Endodermal cell (in vitro differentiated cells): ENCODE measurements around the gene ZBTB16. TPM values are rescaled to one million over a fixed set of nuclear protein-coding genes. Genes with fewer than 3 reads are reported as not detected.

Experiments
- DNase-seq: peaks from one replicate; pipeline ENCODE4 v3.0.0-alpha.2; 2017
- H3K27ac ChIP-seq: 2 replicates; pipeline ENCODE4 v1.5.1; 2013; ENCODE audit warnings: mild to moderate bottlenecking, low read depth, low read length, moderate library complexity
- H3K27me3 ChIP-seq: 2 replicates; pipeline ENCODE4 v1.6.1; 2013; ENCODE audit warnings: mild to moderate bottlenecking, low read length, moderate library complexity; ENCODE audit not compliant: insufficient read depth, control insufficient read depth, poor library complexity, severe bottlenecking
- H3K36me3 ChIP-seq: 2 replicates; pipeline ENCODE4 v1.7.0; 2013; ENCODE audit warnings: mild to moderate bottlenecking, low read length, moderate library complexity; ENCODE audit not compliant: control insufficient read depth, insufficient read depth
- H3K4me1 ChIP-seq: one replicate; pipeline ENCODE4 v1.7.0; 2013; ENCODE audit warnings: low read length; ENCODE audit not compliant: control insufficient read depth, insufficient read depth
- H3K4me3 ChIP-seq: 2 replicates; pipeline ENCODE4 v1.5.1; 2013; ENCODE audit warnings: mild to moderate bottlenecking, low read length, moderate library complexity
- H3K9ac ChIP-seq: 2 replicates; pipeline ENCODE4 v1.6.1; 2013; ENCODE audit warnings: mild to moderate bottlenecking, low read length, moderate library complexity; ENCODE audit not compliant: poor library complexity, severe bottlenecking; ENCODE audit errors: extremely low read depth
- H3K9me3 ChIP-seq: 2 replicates; pipeline ENCODE4 v1.6.1; 2013; ENCODE audit warnings: mild to moderate bottlenecking, low read length, moderate library complexity; ENCODE audit not compliant: control insufficient read depth
- H3K27ac Mint-ChIP-seq: 2 replicates; pipeline ENCODE4 v1.8.0; 2020; ENCODE audit warnings: mixed read lengths
- H3K27me3 Mint-ChIP-seq: 2 replicates; pipeline ENCODE4 v1.8.0; 2021; ENCODE audit warnings: mild to moderate bottlenecking, mixed read lengths; ENCODE audit not compliant: insufficient read depth
- H3K36me3 Mint-ChIP-seq: 2 replicates; pipeline ENCODE4 v1.8.0; 2020; ENCODE audit warnings: low read depth, mixed read lengths
- H3K4me1 Mint-ChIP-seq: 2 replicates; pipeline ENCODE4 v1.8.0; 2020; ENCODE audit warnings: mixed read lengths
- H3K4me3 Mint-ChIP-seq: 2 replicates; pipeline ENCODE4 v1.8.0; 2020; ENCODE audit warnings: mild to moderate bottlenecking, moderate library complexity, mixed read lengths
- H3K9me3 Mint-ChIP-seq: 2 replicates; pipeline ENCODE4 v1.8.0; 2020; ENCODE audit warnings: mild to moderate bottlenecking, mixed read lengths
- WGBS, 2 experiments: methylation state at CpG; one replicate each; pipeline versions ENCODE4 v1.1.5 to v1.1.7; 2013; ENCODE audit warnings: missing lambda C conversion rate in 2 of 2, mixed read lengths in 1 of 2; ENCODE audit not compliant: insufficient coverage in 1 of 2, insufficient read length in 1 of 2; 5-methylcytosine and 5-hydroxymethylcytosine counted together
- total RNA-seq, 2 donors: library from RNA; stranded (reverse); fragmentation: NEBNext Ultra II Directional in 1 of 2; extraction: Animal tissue kit (Norgen Biotek cat#: 25700) in 1 of 2; gene quantifications; 2 replicates in 1 of 2; 3 replicates in 1 of 2; pipeline ENCODE4 v1.2.1, GENCODE V29; 2021
- TF ChIP-seq, protein P1 (sequence below): fragments of 200-600 bp; sonication (generic); conservative IDR thresholded peaks from 2 replicates; pipeline ENCODE4 v1.5.0; 2021; ENCODE audit warnings: antibody characterized with exemption, mild to moderate bottlenecking

ZBTB16 gene
- total RNA-seq, 2 donors from 2014 or later = 4.1 to 5.8 TPM

- H3K9ac ChIP-seq = no peak overlapping the region
- H3K27ac Mint-ChIP-seq = no peak overlapping the region
- DNase-seq = no peak
- no peaks in the 10 kb centered on the region for H3K27me3 ChIP-seq
- no peak overlapping the region for H3K27ac ChIP-seq
- H3K4me3 ChIP-seq = no peak overlapping the region
- no peak overlapping the region for H3K4me3 Mint-ChIP-seq
- H3K36me3 ChIP-seq = no peaks in the 10 kb centered on the region
- H3K9me3 Mint-ChIP-seq = no peaks in the 10 kb centered on the region
- peaks cover 2% of the 10 kb centered on the region for H3K27me3 Mint-ChIP-seq
- no peaks in the 10 kb centered on the region for H3K9me3 ChIP-seq
- no peaks in the 10 kb centered on the region for H3K36me3 Mint-ChIP-seq
- H3K4me1 ChIP-seq = no peaks in the 10 kb centered on the region
- H3K4me1 Mint-ChIP-seq = no peaks in the 10 kb centered on the region
- TF ChIP-seq, protein P1, sequence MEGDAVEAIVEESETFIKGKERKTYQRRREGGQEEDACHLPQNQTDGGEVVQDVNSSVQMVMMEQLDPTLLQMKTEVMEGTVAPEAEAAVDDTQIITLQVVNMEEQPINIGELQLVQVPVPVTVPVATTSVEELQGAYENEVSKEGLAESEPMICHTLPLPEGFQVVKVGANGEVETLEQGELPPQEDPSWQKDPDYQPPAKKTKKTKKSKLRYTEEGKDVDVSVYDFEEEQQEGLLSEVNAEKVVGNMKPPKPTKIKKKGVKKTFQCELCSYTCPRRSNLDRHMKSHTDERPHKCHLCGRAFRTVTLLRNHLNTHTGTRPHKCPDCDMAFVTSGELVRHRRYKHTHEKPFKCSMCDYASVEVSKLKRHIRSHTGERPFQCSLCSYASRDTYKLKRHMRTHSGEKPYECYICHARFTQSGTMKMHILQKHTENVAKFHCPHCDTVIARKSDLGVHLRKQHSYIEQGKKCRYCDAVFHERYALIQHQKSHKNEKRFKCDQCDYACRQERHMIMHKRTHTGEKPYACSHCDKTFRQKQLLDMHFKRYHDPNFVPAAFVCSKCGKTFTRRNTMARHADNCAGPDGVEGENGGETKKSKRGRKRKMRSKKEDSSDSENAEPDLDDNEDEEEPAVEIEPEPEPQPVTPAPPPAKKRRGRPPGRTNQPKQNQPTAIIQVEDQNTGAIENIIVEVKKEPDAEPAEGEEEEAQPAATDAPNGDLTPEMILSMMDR = no peak
- 84 to 88% methylated on average over 3 of the region's 3 CpGs for WGBS, 2 experiments
Measured at GRCh38 chr11:114019046-114019445, 40.5 kb upstream of the ZBTB16 start.

DNA sequence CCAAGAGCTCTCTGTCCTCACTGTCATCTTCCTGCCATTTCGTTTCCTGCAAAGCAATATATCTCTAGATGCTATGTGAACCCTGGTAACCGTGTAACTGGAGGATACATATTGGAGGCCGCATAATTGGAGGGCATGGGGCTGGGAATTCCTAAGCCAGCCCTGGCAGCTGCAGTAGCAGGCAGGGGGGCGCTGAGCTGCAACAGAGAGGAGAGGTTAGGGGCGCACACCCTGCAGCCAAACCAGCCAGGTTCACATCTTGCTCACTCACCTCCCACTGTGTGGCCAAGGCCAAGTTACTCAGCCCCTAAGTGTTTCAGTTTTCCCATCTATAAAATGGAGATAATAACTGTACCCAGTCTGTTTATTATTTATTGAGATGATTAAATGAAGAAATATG lies 39.9 kb upstream of the ZBTB16 start:
- no peaks in the 10 kb centered on the region for H3K9me3 ChIP-seq
- TF ChIP-seq, protein P1 = no peak
- H3K4me1 Mint-ChIP-seq = no peaks in the 10 kb centered on the region

DNA sequence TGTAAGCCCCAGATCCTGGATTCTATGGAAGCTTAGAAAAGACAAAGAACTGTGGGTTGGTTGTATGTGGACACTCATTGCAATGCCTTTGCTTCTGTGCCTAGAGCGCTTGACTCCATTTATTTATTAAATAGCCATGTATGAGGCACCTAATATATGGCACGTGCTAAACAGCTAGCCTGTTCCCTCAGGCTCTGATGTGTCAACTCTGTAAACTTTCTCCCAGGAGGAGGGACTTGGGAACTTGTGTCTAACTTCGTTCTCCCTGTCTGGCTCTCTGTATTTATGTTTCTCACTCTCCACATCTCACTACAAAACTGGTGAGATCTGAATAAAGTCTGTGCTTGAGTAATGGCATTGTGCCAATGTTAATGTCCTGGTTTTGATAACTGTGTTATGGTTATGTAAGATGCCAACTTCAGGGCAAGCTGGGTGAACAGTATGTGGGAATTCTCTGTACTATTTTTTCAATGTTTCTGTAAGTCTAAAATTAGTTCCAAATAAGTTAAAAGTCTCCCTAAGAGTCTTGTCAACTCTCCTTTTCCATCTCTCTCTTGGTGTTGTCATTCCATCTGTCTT lies 34.1 kb upstream of the ZBTB16 start:
- 74 to 79% methylated on average over 2 of the region's 3 CpGs for WGBS, 2 experiments
- Mint-ChIP-seq H3K27me3 (peaks cover 13% of the 10 kb centered on the region), H3K4me1 (no peaks in the 10 kb centered on the region), H3K9me3 (no peaks in the 10 kb centered on the region), H3K4me3 (no peak overlapping the region), H3K36me3 (no peaks in the 10 kb centered on the region), H3K27ac (no peak overlapping the region)
- Histone ChIP-seq H3K4me3 (no peak overlapping the region), H3K27me3 (peaks cover 6% of the 10 kb centered on the region), H3K9ac (no peak overlapping the region), H3K4me1 (no peaks in the 10 kb centered on the region), H3K27ac (no peak overlapping the region), H3K9me3 (no peaks in the 10 kb centered on the region), H3K36me3 (no peaks in the 10 kb centered on the region)
- TF ChIP-seq, protein P1 = no peak
- no peak for DNase-seq

More for the DNA sequence above, 39.9 kb upstream of the ZBTB16 start:
- Histone ChIP-seq H3K4me3 (no peak overlapping the region), H3K27me3 (no peaks in the 10 kb centered on the region), H3K4me1 (no peaks in the 10 kb centered on the region), H3K9ac (no peak overlapping the region), H3K27ac (no peak overlapping the region), H3K36me3 (no peaks in the 10 kb centered on the region)
- no peaks in the 10 kb centered on the region for H3K9me3 Mint-ChIP-seq
- no peak overlapping the region for H3K27ac Mint-ChIP-seq
- H3K27me3 Mint-ChIP-seq = peaks cover 2% of the 10 kb centered on the region
- DNase-seq = no peak
- WGBS, 2 experiments = 89 to 94% methylated on average over 2 to 5 of the region's 5 CpGs
- H3K4me3 Mint-ChIP-seq = no peak overlapping the region
- no peaks in the 10 kb centered on the region for H3K36me3 Mint-ChIP-seq
